Activated CD8-positive, alpha-beta memory T cell treated with anti-CD3 and anti-CD28 coated beads for 48 hours (primary cell): ENCODE results near the gene SIN3B.
"Not testable (repeated sequence)": the region's sequence is repeated elsewhere in the genome, so short reads cannot be mapped to it uniquely, and the experiment has no call there.

Source experiments
- DNase-seq, 3 experiments: peaks; one replicate each; pipeline ENCODE4 v3.0.0-alpha.2; 2020; ENCODE audit warnings: low read depth in 2 of 3, low spot score in 2 of 3

Gene SIN3B

DNA sequence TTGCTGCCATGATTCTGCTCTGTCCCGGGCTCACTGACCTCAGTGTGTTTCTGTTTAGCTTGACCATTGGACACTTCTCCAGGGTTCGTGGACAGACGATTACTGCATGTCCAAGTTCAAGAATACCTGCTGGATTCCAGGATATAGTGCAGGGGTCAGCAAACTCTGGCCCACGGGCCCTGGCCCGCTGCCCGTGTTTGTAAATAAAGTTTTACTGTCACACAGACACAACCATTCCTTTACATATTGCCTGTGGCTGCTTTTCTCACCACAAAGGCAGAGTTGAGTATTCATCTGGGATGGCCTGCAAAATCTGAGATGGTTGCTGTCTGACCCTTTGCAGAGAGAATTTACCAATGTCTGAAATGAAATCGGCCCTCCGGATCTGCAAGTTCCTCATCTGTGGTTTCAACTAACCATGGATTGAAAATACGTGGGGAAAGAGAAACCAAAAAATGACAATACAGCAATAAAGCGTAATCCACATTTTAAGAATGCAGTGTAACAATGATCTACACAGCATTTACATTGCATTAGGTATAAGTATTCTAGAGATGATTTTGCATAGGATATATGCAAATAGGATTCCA is 33.7 kb downstream of the SIN3B start:
- DNase-seq, result no peak

DNA sequence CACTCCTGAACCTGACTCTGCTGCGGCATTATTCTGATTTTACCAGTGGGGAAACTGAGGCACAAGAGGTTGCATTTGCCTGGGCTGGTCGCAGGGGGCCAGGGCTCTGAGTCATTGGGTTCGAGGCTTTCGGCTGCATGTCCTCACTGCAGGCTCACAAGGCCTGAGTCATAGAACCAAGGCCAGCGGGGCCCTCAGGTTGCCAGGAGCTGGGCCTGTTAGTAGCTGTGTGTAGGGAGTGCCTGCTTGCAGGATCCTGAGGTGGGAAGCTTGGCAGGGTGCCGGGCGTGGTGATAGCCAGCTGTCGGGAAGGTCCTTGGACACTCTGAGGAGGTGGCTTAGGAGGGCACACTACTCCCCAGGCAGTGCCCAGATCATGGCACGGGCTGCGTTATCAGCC is 38.0 kb downstream of the SIN3B start:
- no peak for DNase-seq

DNA sequence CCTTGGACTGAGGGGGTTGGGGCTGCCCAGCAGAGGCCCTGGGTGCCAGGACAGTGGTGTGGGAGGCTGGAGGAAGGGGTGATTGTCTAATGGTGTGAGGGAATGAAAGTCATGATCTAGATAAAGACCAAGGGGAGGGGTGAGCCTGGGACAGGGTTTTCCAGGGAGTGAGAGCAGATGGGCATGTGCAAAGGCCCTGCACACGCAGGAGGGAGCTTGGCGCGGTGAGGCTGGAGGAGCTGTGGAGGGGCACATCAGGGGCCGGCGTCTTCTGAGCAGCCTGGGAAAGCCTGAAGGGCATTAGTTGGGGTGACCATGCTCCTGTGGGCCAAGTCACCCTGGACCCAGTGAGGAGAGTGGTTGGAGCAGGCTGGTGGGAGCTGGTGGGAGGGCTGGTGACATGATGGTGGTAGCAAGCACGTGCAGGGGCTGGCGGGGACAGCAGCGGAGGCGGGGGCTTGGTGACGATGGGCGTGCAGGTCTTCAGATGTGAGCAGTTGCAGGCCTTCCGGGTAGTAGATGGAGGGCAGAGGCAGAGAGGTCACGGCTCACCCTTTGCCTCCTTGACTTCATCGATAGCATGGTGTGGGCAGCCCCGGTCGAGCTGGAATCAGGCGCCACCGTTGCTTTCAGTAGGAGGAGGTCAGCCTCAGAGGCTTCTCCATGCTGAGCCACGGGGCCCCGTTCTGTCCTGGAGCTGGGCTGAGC is 39.4 kb downstream of the SIN3B start:
- no peak for DNase-seq

DNA sequence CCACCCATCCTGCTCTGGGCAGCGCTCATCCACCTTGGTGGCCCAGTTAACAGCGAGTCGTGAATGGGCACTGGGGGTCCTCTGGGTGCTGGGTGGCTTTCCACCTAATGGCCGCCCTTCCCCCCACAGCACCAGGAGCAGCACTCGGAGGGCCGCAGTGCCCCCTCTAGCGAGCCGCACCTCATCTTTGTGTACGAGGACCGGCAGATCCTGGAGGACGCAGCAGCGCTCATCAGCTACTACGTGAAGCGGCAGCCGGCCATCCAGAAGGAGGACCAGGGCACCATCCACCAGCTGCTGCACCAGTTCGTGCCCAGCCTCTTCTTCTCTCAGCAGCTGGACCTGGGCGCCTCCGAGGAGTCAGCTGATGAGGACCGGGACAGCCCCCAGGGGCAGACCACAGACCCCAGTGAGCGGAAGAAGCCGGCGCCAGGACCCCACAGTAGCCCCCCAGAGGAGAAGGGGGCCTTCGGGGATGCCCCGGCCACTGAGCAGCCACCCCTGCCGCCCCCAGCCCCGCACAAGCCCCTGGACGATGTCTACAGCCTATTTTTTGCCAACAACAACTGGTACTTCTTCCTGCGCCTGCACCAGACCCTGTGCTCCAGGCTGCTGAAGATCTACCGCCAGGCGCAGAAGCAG is 40.3 kb downstream of the SIN3B start:
- DNase-seq, result no peak

DNA sequence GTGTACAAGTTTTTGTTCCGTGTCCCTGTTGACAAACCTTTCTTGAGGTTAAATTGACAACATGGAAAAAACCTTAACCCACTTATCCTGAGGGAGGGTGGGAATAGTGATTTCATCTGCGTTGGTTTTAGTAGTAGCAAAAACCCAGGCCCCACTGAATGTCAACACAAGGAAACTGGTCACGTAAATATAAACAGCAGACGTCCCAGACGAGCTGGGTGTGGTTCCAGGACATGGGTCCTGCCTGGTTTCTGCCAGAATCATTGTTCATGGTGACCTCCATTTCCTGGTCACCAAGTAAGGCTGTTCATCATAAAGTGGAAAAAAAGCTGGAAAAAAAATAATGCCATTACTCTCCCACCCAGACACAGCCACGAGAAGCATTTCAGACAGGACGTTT is 42.7 kb downstream of the SIN3B start:
- DNase-seq, result no peak

DNA sequence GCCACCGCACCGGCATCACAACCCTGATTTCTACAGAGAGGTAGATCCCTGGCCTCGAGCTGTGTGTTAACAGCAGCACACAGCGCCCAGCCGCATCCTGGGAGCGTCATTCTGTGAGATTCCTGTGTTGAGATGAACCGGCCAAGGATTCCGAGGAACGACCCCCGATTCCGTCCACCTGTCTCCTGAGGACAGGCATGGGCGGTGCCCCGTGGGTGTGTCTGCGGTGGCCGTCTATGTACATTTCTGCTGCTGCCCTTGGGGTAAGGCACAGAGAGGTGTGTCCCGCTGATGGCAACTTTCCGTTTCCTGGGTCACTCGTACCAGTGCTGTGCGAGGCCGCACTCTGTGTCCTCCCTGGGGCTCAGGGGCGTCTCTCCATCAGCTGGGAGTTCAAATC is 43.5 kb downstream of the SIN3B start:
- no peak for DNase-seq

DNA sequence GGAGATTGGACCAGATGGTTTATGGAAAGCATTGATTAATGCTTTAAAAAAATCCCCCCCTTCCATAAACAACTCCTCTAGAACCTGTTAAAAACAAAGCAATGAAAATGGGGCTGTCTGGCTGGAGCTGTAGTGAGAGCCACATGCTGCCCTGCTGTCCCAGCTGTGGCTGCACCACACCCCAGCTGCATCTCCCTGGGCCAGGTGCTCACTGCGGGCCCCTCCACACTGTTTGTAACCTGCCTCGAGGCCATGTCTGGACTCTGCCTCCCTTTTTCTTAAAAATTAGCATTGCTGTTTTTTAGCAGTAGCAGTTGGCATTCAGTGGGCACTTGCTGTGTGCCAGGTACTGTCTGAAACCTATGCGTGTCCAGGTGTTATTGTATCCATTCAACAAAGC is 44.4 kb downstream of the SIN3B start:
- DNase-seq, result no peak

DNA sequence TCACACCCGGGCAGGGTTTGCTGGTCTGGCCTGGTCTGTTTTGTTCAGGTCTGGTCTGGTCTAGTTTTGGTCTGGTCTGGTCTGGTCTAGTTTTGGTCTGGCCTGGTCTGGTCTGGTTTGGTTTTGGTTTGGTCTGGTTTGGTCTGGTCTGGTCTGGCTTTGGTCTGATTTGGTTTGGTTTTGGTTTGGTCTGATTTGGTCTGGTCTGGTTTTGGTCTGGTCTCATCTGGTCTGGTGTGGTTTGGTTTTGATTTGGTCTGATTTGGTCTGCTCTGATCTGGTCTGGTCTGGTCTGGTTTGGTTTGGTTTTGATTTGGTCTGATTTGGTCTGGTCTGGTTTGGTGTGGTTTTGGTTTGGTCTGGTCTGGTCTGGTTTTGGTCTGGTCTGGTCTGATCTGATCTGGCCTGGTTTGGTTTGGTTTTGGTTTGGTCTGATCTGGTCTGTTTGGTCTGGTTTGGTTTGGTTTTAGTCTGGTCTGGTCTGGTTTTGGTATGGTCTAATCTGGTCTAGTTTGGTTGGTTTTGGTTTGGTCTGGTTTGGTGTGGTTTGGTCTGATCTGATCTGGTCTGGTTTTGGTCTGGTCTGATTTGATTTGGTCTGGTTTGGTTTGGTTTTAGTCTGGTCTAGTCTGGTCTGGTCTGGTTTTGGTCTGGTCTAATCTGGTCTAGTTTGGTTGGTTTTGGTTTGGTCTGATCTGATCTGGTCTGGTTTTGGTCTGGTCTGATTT is 45.2 kb downstream of the SIN3B start:
- no peak for DNase-seq

DNA sequence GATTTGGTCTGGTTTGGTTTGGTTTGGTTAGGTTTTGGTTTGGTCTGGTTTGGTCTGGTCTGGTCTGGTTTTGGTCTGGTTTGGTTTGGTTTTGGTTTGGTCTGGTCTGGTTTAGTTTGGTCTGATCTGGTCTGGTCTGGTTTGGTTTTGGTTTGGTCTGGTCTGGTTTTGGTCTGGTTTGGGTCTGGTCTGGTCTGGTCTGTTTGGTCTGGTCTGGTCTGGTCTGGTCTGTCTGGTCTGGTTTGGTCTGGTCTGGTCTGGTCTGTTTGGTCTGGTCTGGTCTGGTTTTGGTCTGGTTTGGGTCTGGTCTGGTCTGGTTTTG is 45.7 kb downstream of the SIN3B start:
- DNase-seq, result not testable (repeated sequence)

DNA sequence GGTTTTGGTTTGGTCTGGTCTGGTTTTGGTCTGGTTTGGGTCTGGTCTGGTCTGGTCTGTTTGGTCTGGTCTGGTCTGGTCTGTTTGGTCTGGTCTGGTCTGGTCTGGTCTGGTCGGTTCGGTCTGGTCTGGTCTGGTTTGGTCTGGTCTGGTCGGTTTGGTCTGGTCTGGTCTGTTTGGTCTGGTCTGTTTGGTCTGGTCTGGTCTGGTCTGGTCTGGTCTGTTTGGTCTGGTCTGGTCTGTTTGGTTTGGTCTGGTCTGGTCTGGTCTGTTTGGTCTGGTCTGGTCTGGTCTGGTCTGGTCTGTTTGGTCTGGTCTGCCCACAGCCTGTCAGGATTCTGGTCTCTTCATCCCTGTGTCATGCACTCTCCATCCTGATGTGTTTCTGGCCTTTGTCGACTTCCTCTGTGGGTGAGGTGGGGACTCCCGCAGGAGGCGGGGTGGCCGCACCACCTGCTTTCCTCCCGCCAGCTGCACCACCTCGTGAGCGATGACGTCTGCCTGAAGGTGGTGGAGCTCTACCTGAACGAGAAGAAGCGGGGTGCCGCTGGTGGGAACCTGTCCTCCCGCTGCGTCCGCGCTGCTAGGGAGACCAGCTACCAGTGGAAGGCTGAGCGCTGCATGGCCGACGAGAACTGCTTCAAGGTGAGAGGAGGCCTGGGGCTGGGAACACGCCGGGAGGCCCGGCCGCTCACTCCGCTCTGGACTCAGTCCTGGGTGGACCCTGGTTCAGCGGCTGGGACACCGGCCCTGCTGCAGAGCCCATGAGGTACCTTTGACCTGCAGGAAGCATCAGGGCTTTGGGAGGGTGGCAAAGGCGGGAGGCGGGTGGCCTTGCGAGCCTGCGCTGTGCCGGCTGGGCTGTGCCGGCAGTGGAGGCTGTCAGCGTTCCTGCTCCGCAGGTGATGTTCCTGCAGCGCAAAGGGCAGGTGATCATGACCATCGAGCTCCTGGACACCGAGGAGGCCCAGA is 46.7 kb downstream of the SIN3B start:
- DNase-seq, result no peak

DNA sequence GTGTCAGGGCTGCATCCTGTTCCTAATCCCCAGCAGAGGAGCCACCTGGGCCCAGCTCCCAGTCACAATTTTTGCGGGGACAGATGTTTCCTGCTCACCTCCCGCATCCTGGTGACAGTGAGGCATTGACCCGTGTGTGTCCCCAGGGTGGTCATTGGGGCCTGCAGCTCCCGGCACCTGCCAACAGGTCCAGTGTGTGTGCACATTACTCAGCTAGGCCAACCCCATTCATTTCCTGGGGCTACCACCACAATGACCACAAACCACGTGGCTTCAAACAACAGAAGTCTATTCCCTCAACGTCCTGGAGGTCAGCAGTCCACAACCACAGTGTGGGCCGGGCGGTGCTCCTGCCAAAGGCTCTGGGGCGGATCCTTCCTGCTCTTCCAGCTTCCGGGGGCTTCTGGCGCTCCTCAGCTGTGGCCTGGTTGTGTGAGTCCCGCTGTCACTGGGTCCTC is 47.7 kb downstream of the SIN3B start:
- no peak for DNase-seq

DNA sequence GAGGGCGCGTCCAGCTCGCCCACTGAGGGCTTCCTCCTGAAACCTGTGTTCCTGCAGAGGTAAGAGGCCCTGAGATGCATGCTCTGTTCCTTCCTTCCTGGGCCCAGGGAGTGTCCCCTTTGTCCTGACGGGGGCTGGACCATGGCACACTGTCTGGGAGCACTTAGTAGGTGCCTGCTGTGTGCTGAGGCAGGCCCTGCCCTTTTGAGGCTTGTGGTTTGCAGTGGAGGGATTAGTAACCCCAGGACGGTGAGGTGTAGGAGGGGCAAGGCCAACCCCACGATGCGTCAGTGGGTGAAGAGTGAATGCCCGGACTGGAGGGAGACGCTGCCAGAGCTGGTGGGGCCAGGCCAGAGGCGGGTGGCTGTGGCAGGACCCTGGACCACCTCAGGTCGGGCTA is 48.4 kb downstream of the SIN3B start:
- no peak for DNase-seq

DNA sequence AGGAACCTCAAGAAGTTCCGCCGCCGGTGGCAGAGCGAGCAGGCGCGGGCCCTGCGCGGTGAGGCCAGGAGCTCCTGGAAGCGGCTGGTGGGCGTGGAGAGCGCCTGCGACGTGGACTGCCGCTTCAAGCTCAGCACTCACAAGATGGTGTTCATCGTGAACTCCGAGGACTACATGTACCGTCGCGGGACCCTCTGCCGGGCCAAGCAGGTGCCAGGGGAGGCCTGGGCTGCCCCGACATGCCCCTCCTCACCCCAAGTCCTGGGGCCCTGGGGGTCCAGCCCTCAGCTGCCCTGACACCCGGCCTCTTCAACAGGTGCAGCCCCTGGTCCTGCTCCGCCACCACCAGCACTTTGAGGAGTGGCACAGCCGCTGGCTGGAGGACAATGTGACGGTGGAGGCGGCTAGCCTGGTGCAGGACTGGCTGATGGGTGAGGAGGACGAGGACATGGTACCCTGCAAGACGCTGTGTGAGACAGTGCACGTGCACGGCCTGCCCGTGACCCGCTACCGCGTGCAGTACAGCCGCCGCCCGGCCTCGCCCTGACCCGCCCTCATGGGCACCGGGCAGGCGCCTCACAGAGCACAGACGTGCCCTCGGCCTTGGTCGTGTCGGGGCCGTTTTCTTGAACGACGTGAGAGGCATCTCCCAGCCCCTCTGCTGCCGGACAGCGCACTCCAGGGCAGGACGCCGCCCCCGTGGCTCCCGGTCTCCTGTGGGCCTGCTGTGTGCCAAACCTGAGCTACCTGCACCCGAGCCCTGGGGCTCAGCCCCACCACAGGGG is 49.2 kb downstream of the SIN3B start:
- DNase-seq, result no peak

DNA sequence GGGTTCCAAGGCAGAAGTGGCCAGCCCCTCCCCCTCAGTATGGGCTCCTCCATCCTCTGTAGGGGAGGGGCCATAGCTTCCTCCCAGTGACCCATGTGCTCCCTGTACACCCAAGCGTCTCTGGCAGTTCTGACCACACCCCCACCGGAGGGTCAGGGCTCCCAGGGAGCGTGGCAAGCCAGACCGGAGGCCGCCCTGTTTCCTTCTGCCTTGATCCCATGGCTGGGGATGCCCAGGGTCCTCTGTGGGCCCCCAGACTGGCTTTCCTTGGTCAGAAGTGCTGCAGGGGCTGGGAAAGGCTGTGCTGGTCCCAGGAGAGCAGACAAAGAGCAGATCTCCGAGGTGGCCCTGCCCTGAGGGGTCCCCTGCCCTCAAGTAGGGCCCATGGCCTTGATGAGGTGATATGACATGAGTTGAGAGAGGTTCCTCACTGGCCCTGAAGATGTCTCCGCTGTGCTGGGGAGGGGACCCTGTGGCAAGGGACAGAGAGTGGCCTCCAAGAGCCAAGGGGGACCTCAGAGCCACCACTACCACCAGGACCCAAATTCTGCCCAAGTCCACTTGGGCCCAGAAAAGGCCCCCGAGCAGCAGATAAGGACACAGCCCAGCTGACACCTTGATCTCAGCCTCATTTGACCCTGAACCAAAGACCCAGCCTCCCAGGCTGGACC is 51.8 kb downstream of the SIN3B start:
- DNase-seq, result no peak

DNA sequence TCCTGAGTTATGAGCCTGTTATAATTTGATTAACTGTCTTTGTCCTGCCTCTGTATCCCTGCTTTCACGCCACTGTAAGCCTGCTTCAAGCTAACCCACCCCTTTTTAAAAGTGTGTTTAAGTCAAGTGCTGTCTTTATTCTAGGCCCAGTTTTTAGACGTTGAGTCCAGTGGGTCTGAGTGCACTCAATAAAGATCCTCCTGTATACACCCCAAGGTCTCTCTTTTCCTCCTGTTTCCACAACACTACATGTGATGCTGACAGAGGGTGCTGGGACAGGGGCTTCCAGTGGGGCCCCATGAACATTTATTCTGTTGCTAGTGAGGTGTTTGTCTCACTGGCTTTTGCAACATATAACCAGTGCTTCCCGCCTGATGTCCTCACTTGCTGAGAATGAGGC is 52.9 kb downstream of the SIN3B start:
- DNase-seq, result no peak

DNA sequence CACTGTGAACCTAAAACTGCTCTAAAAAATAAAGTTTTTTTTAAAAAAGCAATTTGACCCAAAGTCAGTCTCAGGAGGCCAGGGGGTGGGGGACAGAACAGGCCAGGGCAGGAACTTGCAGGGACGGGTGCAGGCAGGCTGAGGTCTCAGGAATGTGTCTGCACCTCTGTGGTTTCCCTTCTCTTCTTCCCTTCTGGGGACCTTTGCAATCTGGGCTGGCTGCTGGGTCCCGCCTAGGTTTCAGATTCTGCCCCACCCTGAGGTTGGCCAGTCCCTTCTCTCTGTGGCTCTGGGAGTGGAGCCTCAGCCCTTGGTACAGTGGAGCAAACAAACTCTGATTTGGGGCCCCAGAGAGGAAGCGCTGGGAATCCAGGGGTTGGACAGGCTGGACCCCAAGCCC is 54.3 kb downstream of the SIN3B start:
- DNase-seq, result no peak

DNA sequence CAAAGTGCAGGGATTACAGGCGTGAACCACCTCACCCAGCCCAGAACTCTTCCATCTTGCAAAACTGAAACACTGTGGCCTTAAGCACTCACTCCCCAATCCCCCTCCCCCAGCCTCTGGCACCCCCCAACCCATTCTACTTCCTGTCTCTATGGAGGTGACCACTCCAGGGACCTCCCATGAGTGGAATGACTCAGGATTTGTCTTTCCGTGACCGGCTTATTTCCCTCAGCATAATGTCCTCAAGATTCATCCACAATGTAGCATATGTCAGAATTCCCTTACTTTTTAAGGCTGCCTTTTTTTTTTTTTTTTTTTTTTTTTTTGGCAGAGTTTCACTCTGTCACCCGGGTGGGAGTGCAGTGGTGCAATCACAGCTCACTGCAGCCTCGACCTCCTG is 56.0 kb downstream of the SIN3B start:
- no peak for DNase-seq

DNA sequence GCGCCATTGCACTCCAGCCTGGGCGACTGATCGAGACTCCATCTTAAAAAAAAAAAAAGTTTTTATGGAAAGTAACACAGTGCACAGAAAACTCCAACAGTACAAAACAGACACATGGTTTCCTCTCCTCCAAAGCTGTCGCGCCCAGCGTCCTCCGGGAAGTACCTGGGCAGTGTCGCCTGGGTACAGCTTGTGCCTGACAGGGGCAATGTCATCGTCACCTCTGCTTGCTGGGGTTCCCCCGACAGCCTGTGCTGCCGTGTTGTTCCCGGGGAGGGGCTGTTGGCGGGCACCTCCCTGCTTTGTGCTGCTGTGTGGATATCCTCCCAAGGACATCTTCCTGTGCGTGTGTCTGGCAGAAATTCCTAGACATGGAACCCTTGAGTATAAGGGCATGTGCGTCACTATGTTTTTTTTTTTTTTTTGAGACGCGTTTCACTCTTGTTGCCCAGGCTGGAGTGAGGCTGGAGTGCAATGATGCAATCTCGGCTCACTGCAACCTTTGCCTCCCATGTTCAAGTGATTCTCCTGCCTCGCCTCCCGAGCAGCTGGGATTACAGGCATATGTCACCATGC is 57.2 kb downstream of the SIN3B start:
- DNase-seq, result no peak
